Ovary (tissue), 9 donors: ENCODE data around the gene EPHA1. TPM values are rescaled to one million over a fixed set of nuclear protein-coding genes. Genes with fewer than 3 reads are reported as not detected.

ENCODE experiments used
- DNase-seq, 5 donors: peaks; one replicate each; pipeline ENCODE4 v3.0.0-alpha.2; 2019 to 2020
- H3K27ac ChIP-seq, 2 donors: fragments of 200-600 bp; one replicate each; pipeline versions ENCODE4 v1.5.1 to v1.8.0; 2019 to 2022
- H3K27me3 ChIP-seq: fragments of 200-600 bp; one replicate; pipeline ENCODE4 v1.8.0; 2022
- H3K36me3 ChIP-seq: fragments of 200-600 bp; sonication (generic); one replicate; pipeline ENCODE4 v1.5.1; 2019
- H3K4me1 ChIP-seq: one replicate; pipeline ENCODE4 v1.8.1; 2013; ENCODE audit warnings: mild to moderate bottlenecking, moderate library complexity; ENCODE audit not compliant: insufficient read depth
- H3K4me3 ChIP-seq: fragments of 200-600 bp; sonication (generic); one replicate; pipeline ENCODE4 v1.5.1; 2017
- H3K9me3 ChIP-seq, 2 donors: fragments of 200-600 bp in 1 of 2; sonication (generic) in 1 of 2; one replicate each; pipeline versions ENCODE4 v1.5.1 to v1.8.1; 2013 to 2019; ENCODE audit warnings: mild to moderate bottlenecking in 1 of 2, moderate library complexity in 1 of 2
- EP300 ChIP-seq: sonication (generic); formaldehyde crosslinking; IDR thresholded peaks from one replicate; pipeline ENCODE4 v1.6.1; 2017; ENCODE audit warnings: antibody characterized with exemption
- POLR2A ChIP-seq: fragments of 450-650 bp; IDR thresholded peaks from one replicate; pipeline ENCODE4 v1.6.1; 2017; ENCODE audit warnings: antibody characterized with exemption, mild to moderate bottlenecking, moderate library complexity
- WGBS, 3 donors: extraction: QIAGEN DNeasy Blood & Tissue Kit in 1 of 3; methylation state at CpG; one replicate each; pipeline versions ENCODE4 v1.1.5 to v1.1.7; 2013 to 2017; 5-methylcytosine and 5-hydroxymethylcytosine counted together
- intact Hi-C, 4 donors: fragments of 100-400 bp; cut with DNase I; formaldehyde crosslinking; loops; one replicate each; pipeline versions ENCODE4 v1.11.0 to v1.15.1; 2022 to 2023
- polyA plus RNA-seq, 2 donors: library from polyadenylated mRNA; stranded (reverse); fragments of 200-250 nt in 1 of 2; fragments of 350-450 nt in 1 of 2; fragmentation: Illumina TruSeq in 1 of 2; extraction: RNeasy Lipid Tissue Mini Kit (QIAGEN cat#74804) in 1 of 2; gene quantifications; one replicate each; pipeline ENCODE4 v1.2.3, GENCODE V29; 2013 to 2014
- total RNA-seq, 7 donors: library from RNA; depleted of rRNA in 2 of 7; stranded (reverse); fragments of >200 nt in 2 of 7; fragmentation: NEBNext Ultra II Directional in 3 of 7; extraction: Animal tissue kit (Norgen Biotek cat#: 25700) in 3 of 7; gene quantifications; one replicate each; pipeline versions ENCODE4 v1.1.0 to v1.2.4, GENCODE V29; 2016 to 2023
- TF ChIP-seq, protein P1 (sequence below), 3 donors: fragments of 450-650 bp in 2 of 3; fragments of 200-600 bp in 1 of 3; IDR thresholded peaks; one replicate each; pipeline versions ENCODE4 v1.5.1 to v1.8.0; 2016 to 2022; ENCODE audit warnings: antibody characterized with exemption in 3 of 3, mild to moderate bottlenecking in 1 of 3
- donor health status: DM: no; HTN: no; CAD: no; lungs with moderate emphysema.
- donor health status: DM: no; HTN: no; CAD: no.
- donor health status: Bipolar disorder and iron deficiency.
- donor health status: DM: yes; HTN: yes; CAD: no.
- donor health status: DM: no; HTN: no; CAD: no.
- donor health status: DM: yes; HTN: yes; CAD: no.

Gene EPHA1
- total and polyA plus RNA-seq, 9 donors = 0.21 to 21.3 (median 1.7) TPM; not detected in 1

DNA sequence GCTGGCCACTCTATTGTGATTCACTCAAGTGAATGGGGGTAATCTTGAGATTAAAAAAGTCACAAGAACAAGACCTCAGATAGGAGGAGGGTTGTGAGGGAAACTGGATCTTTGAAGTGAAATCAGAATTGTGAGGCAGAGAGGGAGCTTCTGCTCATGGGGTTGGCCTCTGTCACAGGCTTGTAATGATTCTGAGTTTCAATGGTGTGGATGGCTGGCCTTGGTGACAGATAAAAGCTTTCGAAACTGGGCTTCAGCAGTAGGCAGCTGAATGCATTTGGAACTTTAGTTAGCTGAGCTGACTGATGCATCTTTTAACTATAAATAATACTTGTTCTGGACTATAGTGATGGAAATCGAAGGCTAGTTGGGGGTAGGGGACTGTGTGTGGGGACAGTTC lies 46.8 kb upstream of the EPHA1 start:
- TF ChIP-seq EP300 = no peak
- TF ChIP-seq POLR2A = no peak
- TF ChIP-seq, protein P1, sequence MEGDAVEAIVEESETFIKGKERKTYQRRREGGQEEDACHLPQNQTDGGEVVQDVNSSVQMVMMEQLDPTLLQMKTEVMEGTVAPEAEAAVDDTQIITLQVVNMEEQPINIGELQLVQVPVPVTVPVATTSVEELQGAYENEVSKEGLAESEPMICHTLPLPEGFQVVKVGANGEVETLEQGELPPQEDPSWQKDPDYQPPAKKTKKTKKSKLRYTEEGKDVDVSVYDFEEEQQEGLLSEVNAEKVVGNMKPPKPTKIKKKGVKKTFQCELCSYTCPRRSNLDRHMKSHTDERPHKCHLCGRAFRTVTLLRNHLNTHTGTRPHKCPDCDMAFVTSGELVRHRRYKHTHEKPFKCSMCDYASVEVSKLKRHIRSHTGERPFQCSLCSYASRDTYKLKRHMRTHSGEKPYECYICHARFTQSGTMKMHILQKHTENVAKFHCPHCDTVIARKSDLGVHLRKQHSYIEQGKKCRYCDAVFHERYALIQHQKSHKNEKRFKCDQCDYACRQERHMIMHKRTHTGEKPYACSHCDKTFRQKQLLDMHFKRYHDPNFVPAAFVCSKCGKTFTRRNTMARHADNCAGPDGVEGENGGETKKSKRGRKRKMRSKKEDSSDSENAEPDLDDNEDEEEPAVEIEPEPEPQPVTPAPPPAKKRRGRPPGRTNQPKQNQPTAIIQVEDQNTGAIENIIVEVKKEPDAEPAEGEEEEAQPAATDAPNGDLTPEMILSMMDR (IDR thresholded peaks at IDR 0.05) = no peak
- H3K9me3 ChIP-seq = no peaks in the 10 kb centered on the region
- whole genome bisulfite sequencing, 3 donors = 53 to 84% (median 72%) methylated on average over 2 of the region's 2 CpGs
- no peaks in the 10 kb centered on the region for H3K4me1 ChIP-seq
- no peaks in the 10 kb centered on the region for H3K36me3 ChIP-seq
- no peak overlapping the region for H3K27ac ChIP-seq
- no peaks in the 10 kb centered on the region for H3K27me3 ChIP-seq
- H3K4me3 ChIP-seq = no peak overlapping the region
- no peak for DNase-seq
- intact Hi-C loops = no loop called here

DNA sequence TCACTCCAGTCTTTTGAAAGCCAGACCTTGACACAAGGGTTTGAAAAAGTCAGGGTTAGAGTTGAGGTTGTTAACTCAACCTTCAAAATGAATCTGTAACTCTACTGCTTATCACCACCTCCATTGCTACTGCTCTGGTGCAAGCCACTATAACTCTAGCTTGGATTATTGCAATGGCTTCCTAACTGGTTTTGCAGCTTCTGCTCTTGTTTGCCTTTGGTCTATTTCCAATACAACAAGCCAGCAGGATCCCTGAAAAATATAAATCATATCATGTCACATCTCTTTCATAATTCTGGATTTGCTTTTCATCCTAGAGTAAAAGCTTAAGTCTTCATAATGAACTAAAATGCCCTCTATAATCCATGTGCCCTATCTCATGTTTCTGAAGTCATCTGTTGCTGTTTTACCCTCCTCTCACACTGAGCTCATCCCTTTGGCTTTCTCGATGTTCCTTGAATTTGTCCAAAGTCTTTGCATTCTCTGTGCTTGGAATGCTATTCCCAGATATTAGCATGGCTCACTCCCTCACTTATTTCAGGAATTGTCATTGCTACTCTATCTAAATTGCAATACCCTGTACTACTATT lies 45.5 kb upstream of the EPHA1 start:
- Histone ChIP-seq H3K9me3 (no peaks in the 10 kb centered on the region), H3K27ac (no peak overlapping the region), H3K36me3 (no peaks in the 10 kb centered on the region), H3K4me3 (no peak overlapping the region), H3K4me1 (no peaks in the 10 kb centered on the region), H3K27me3 (no peaks in the 10 kb centered on the region)
- WGBS, 3 donors = 53 to 62% (median 54%) methylated on average over 1 of the region's 1 CpG
- no peak for DNase-seq
- no peak for TF ChIP-seq EP300
- no peak for TF ChIP-seq POLR2A
- TF ChIP-seq, protein P1 (IDR thresholded peaks at IDR 0.05) = no peak
- intact Hi-C loops = no loop called here

DNA sequence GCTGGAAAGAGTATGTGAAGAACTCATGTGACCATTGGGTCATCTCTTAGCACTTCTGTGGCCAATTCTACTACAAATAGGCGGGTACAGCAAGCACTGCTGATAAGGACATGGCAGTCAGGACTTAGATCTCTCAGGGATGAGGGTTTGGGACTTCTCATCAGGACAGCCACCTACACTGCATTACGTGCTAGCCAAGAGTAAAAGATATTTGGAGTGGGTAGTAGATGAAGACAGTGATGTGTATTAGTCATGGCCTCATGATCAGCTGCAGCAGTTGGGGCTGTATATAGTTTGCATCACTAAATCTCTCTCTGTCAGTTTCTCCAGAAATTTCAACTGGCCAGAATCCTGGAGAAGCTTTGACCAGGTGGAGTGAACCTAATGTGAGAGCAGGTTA lies 43.8 kb upstream of the EPHA1 start:
- no peaks in the 10 kb centered on the region for H3K36me3 ChIP-seq
- no peak overlapping the region for H3K4me3 ChIP-seq
- intact Hi-C loops = no loop called here
- H3K27me3 ChIP-seq = no peaks in the 10 kb centered on the region
- no peak for DNase-seq
- H3K4me1 ChIP-seq = no peaks in the 10 kb centered on the region
- H3K9me3 ChIP-seq = no peaks in the 10 kb centered on the region
- WGBS, 3 donors = 89 to 98% (median 89%) methylated on average over 2 of the region's 2 CpGs
- no peak for TF ChIP-seq EP300
- no peak for TF ChIP-seq POLR2A
- TF ChIP-seq, protein P1 (IDR thresholded peaks at IDR 0.05) = no peak
- H3K27ac ChIP-seq = no peak overlapping the region

DNA sequence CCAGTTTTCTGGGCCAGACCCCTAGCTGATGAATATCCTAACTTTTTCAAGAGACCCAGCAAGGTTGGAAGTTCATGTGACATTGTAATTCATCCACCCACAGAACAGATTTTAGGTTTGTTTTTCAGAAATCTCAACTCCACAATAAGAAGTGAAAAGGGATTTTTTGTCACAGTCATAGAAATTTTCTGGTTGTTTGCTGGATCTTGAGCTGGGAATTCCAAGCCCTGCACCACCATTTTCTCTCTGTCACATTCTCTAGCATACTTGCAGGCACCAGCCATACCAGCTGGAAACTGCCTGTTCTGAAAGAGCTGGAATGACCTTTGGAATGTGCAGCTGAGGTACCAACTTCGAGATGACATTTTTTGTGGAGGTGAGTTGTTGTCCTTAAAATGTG lies 43.1 kb upstream of the EPHA1 start:
- Histone ChIP-seq H3K9me3 (no peaks in the 10 kb centered on the region), H3K36me3 (no peaks in the 10 kb centered on the region), H3K4me1 (no peaks in the 10 kb centered on the region), H3K27ac (no peak overlapping the region), H3K4me3 (no peak overlapping the region), H3K27me3 (no peaks in the 10 kb centered on the region)
- intact Hi-C loops = no loop called here
- DNase-seq = no peak
- 83 to 88% (median 84%) methylated on average over 1 of the region's 1 CpG for WGBS, 3 donors
- TF ChIP-seq POLR2A = no peak
- TF ChIP-seq, protein P1 (IDR thresholded peaks at IDR 0.05) = no peak
- TF ChIP-seq EP300 = no peak
